ENCODE measurements around the gene CDK6.

- TF ChIP-seq CTCF (IDR thresholded peaks at IDR 0.05) (no peak), POLR2A (IDR thresholded peaks at IDR 0.05) (no peak)
Observed at GRCh38 chr7:92709150-92709549, 127.2 kb downstream of the CDK6 start.

Data from thyroid gland (tissue), 4 donors.